Endodermal cell (in vitro differentiated cells): ENCODE data around the gene DPP4. TPM values are rescaled to one million over a fixed set of nuclear protein-coding genes. Genes with fewer than 3 reads are reported as not detected.

Experiments
- DNase-seq: peaks from one replicate; pipeline ENCODE4 v3.0.0-alpha.2; 2017
- H3K27ac ChIP-seq: 2 replicates; pipeline ENCODE4 v1.5.1; 2013; ENCODE audit warnings: mild to moderate bottlenecking, low read depth, low read length, moderate library complexity
- H3K27me3 ChIP-seq: 2 replicates; pipeline ENCODE4 v1.6.1; 2013; ENCODE audit warnings: mild to moderate bottlenecking, low read length, moderate library complexity; ENCODE audit not compliant: insufficient read depth, control insufficient read depth, poor library complexity, severe bottlenecking
- H3K36me3 ChIP-seq: 2 replicates; pipeline ENCODE4 v1.7.0; 2013; ENCODE audit warnings: mild to moderate bottlenecking, low read length, moderate library complexity; ENCODE audit not compliant: control insufficient read depth, insufficient read depth
- H3K4me1 ChIP-seq: one replicate; pipeline ENCODE4 v1.7.0; 2013; ENCODE audit warnings: low read length; ENCODE audit not compliant: control insufficient read depth, insufficient read depth
- H3K4me3 ChIP-seq: 2 replicates; pipeline ENCODE4 v1.5.1; 2013; ENCODE audit warnings: mild to moderate bottlenecking, low read length, moderate library complexity
- H3K9ac ChIP-seq: 2 replicates; pipeline ENCODE4 v1.6.1; 2013; ENCODE audit warnings: mild to moderate bottlenecking, low read length, moderate library complexity; ENCODE audit not compliant: poor library complexity, severe bottlenecking; ENCODE audit errors: extremely low read depth
- H3K9me3 ChIP-seq: 2 replicates; pipeline ENCODE4 v1.6.1; 2013; ENCODE audit warnings: mild to moderate bottlenecking, low read length, moderate library complexity; ENCODE audit not compliant: control insufficient read depth
- H3K27ac Mint-ChIP-seq: 2 replicates; pipeline ENCODE4 v1.8.0; 2020; ENCODE audit warnings: mixed read lengths
- H3K27me3 Mint-ChIP-seq: 2 replicates; pipeline ENCODE4 v1.8.0; 2021; ENCODE audit warnings: mild to moderate bottlenecking, mixed read lengths; ENCODE audit not compliant: insufficient read depth
- H3K36me3 Mint-ChIP-seq: 2 replicates; pipeline ENCODE4 v1.8.0; 2020; ENCODE audit warnings: low read depth, mixed read lengths
- H3K4me1 Mint-ChIP-seq: 2 replicates; pipeline ENCODE4 v1.8.0; 2020; ENCODE audit warnings: mixed read lengths
- H3K4me3 Mint-ChIP-seq: 2 replicates; pipeline ENCODE4 v1.8.0; 2020; ENCODE audit warnings: mild to moderate bottlenecking, moderate library complexity, mixed read lengths
- H3K9me3 Mint-ChIP-seq: 2 replicates; pipeline ENCODE4 v1.8.0; 2020; ENCODE audit warnings: mild to moderate bottlenecking, mixed read lengths
- CTCF ChIP-seq: fragments of 200-600 bp; sonication (generic); conservative IDR thresholded peaks from 2 replicates; pipeline ENCODE4 v1.5.0; 2021; ENCODE audit warnings: antibody characterized with exemption, mild to moderate bottlenecking
- WGBS, 2 experiments: methylation state at CpG; one replicate each; pipeline versions ENCODE4 v1.1.5 to v1.1.7; 2013; ENCODE audit warnings: missing lambda C conversion rate in 2 of 2, mixed read lengths in 1 of 2; ENCODE audit not compliant: insufficient coverage in 1 of 2, insufficient read length in 1 of 2; 5-methylcytosine and 5-hydroxymethylcytosine counted together
- total RNA-seq, 2 donors: library from RNA; stranded (reverse); fragmentation: NEBNext Ultra II Directional in 1 of 2; extraction: Animal tissue kit (Norgen Biotek cat#: 25700) in 1 of 2; gene quantifications; 2 replicates in 1 of 2; 3 replicates in 1 of 2; pipeline ENCODE4 v1.2.1, GENCODE V29; 2021

The DPP4 gene
- total RNA-seq, 2 donors from 2014 or later, result 0.46 to 1.2 TPM

- H3K4me1 ChIP-seq, result peaks cover 4% of the 10 kb centered on the region
- no peak for TF ChIP-seq CTCF
- no peak overlapping the region for H3K9ac ChIP-seq
- no peaks in the 10 kb centered on the region for H3K9me3 ChIP-seq
- no peaks in the 10 kb centered on the region for H3K9me3 Mint-ChIP-seq
- WGBS, 2 experiments, result 91% methylated on average over 3 of the region's 3 CpGs; no CpG with 5 or more reads in 1 of the 2 experiments
- peaks cover 29% of the 10 kb centered on the region for H3K4me1 Mint-ChIP-seq
- no peak overlapping the region for H3K4me3 Mint-ChIP-seq
- H3K27ac ChIP-seq, result no peak overlapping the region
- H3K4me3 ChIP-seq, result no peak overlapping the region
- H3K27me3 ChIP-seq, result peaks cover 5% of the 10 kb centered on the region
- peaks cover 8% of the 10 kb centered on the region for H3K27me3 Mint-ChIP-seq
- no peaks in the 10 kb centered on the region for H3K36me3 Mint-ChIP-seq
- no peak for DNase-seq
- H3K36me3 ChIP-seq, result no peaks in the 10 kb centered on the region
- no peak overlapping the region for H3K27ac Mint-ChIP-seq
These were observed 38.0 kb downstream of the DPP4 start for GRCh38 chr2:162035981-162036380.

GRCh38 chr2:162030363-162031190 lies 43.4 kb downstream of the DPP4 start:
- Mint-ChIP-seq H3K27me3 (peaks cover 6% of the 10 kb centered on the region), H3K4me3 (no peak overlapping the region), H3K4me1 (peaks cover 12% of the 10 kb centered on the region), H3K27ac (no peak overlapping the region), H3K9me3 (no peaks in the 10 kb centered on the region), H3K36me3 (no peaks in the 10 kb centered on the region)
- no peak for DNase-seq
- TF ChIP-seq CTCF, result no peak
- H3K27me3 ChIP-seq, result peaks cover under 1% of the 10 kb centered on the region
- H3K9ac ChIP-seq, result no peak overlapping the region
- no peaks in the 10 kb centered on the region for H3K4me1 ChIP-seq
- no peaks in the 10 kb centered on the region for H3K36me3 ChIP-seq
- H3K4me3 ChIP-seq, result no peak overlapping the region
- H3K9me3 ChIP-seq, result no peaks in the 10 kb centered on the region
- WGBS, 2 experiments, result 88 to 94% methylated on average over 8 to 9 of the region's 9 CpGs
- no peak overlapping the region for H3K27ac ChIP-seq

- no peaks in the 10 kb centered on the region for H3K9me3 ChIP-seq
- Mint-ChIP-seq H3K27ac (no peak overlapping the region), H3K9me3 (no peaks in the 10 kb centered on the region), H3K36me3 (no peaks in the 10 kb centered on the region), H3K27me3 (no peaks in the 10 kb centered on the region), H3K4me3 (no peak overlapping the region), H3K4me1 (peaks cover 12% of the 10 kb centered on the region)
- no peak for DNase-seq
- H3K9ac ChIP-seq, result no peak overlapping the region
- no peak for TF ChIP-seq CTCF
- no peaks in the 10 kb centered on the region for H3K27me3 ChIP-seq
- no peaks in the 10 kb centered on the region for H3K4me1 ChIP-seq
- H3K4me3 ChIP-seq, result no peak overlapping the region
- no peaks in the 10 kb centered on the region for H3K36me3 ChIP-seq
- H3K27ac ChIP-seq, result no peak overlapping the region
- WGBS, 2 experiments, result 87 to 92% methylated on average over 8 to 9 of the region's 9 CpGs
These were observed 44.6 kb downstream of the DPP4 start for GRCh38 chr2:162029287-162029901.
